DND-41 (cell line): ENCODE results near the gene C8B.

ENCODE experiments used
- ATAC-seq: fragments of 200-7000 bp; cut with Tn5 transposase; 3 replicates; pipeline ENCODE4 v1.9.1; 2021; ENCODE audit warnings: low read depth; ENCODE audit not compliant: insufficient read depth
- DNase-seq: peaks from one replicate; pipeline ENCODE4 v3.0.0-alpha.2; 2020
- H2AFZ ChIP-seq: 2 replicates; pipeline ENCODE4 v1.6.0; 2012; ENCODE audit warnings: low read depth, low read length
- H3K27ac ChIP-seq: 2 replicates; pipeline ENCODE4 v1.5.1; 2012; ENCODE audit warnings: low read length, inconsistent platforms
- H3K27me3 ChIP-seq: fragments of 200-600 bp; sonication (generic); 2 replicates; pipeline ENCODE4 v1.6.0; 2012; ENCODE audit warnings: low read length, mild to moderate bottlenecking, inconsistent platforms; ENCODE audit not compliant: insufficient read depth, poor library complexity
- H3K36me3 ChIP-seq: 2 replicates; pipeline ENCODE4 v1.5.1; 2012; ENCODE audit warnings: low read length, inconsistent platforms; ENCODE audit not compliant: insufficient read depth
- H3K4me1 ChIP-seq: 2 replicates; pipeline ENCODE4 v1.5.1; 2012; ENCODE audit warnings: mild to moderate bottlenecking, low read length; ENCODE audit not compliant: insufficient read depth
- H3K4me2 ChIP-seq: 2 replicates; pipeline ENCODE4 v1.6.0; 2012; ENCODE audit warnings: mild to moderate bottlenecking, moderate library complexity, low read length, inconsistent platforms; ENCODE audit not compliant: insufficient read depth
- H3K4me3 ChIP-seq, 2 experiments: fragments of 200-600 bp in 1 of 2; shearing (Covaris generic) in 1 of 2; 2 replicates each; pipeline ENCODE4 v1.5.1; 2012 to 2016; ENCODE audit warnings: inconsistent platforms in 2 of 2, low read length in 2 of 2, mild to moderate bottlenecking in 2 of 2, low read depth in 1 of 2, moderate library complexity in 1 of 2
- H3K79me2 ChIP-seq: 2 replicates; pipeline ENCODE4 v1.6.0; 2012; ENCODE audit warnings: low read length, inconsistent platforms; ENCODE audit not compliant: insufficient read depth
- H3K9ac ChIP-seq: 2 replicates; pipeline ENCODE4 v1.6.0; 2012; ENCODE audit warnings: low read depth, mild to moderate bottlenecking, inconsistent platforms, low read length, moderate library complexity
- H3K9me3 ChIP-seq: 2 replicates; pipeline ENCODE4 v1.5.1; 2012; ENCODE audit warnings: low read length, moderate library complexity, mild to moderate bottlenecking, inconsistent platforms; ENCODE audit not compliant: insufficient read depth, severe bottlenecking
- H4K20me1 ChIP-seq: 2 replicates; pipeline ENCODE4 v1.6.0; 2012; ENCODE audit warnings: low read length; ENCODE audit not compliant: insufficient read depth
- CTCF ChIP-seq: IDR thresholded peaks from 2 replicates; pipeline ENCODE4 v1.5.1; 2012; ENCODE audit warnings: borderline replicate concordance, low read length, moderate library complexity, mild to moderate bottlenecking; ENCODE audit not compliant: poor library complexity, severe bottlenecking; ENCODE audit errors: extremely low read depth
- EZH2 ChIP-seq: IDR thresholded peaks from 3 replicates; pipeline ENCODE4 v1.6.1; 2012; ENCODE audit warnings: borderline replicate concordance, low read depth, mild to moderate bottlenecking, moderate library complexity, low read length, inconsistent platforms; ENCODE audit not compliant: severe bottlenecking

Gene C8B

DNA sequence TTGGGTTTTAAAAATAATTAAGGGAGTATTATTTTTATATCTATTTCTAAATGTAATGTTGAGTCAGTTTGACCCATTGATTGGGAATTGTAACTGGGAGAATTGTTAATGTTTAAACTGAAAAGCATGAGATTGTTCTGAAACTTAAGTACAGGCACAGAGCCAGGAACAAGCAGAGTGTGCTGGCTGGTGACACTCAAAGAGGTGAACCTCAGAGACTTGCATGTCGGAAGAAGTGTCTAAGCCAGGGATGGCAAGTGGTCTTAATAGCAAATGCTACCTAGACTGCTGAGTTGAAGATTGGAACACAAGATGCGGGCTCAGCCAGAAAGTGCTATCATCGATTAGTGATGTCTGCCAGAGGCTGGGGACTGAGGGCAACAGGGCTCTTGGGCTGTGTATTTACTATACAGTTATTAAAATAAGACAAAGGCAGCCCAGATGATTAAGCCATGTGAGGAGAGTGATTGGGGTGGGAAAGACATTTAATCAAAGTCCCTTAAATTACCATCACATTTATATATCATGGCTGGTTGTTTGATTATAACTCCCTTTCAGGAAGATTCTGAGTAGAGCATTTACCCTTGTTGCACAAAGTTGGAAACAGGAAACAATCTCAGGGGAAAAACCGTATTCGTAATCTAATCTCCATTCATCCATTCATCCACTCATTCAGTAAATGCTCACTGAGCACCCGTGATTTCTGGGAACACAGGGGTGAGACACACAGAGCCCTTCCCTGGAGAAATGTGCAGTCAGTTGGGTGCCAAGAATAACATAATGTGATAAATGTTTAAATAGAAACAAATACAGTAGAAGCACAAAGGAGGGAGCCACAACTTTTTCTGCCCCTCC lies 68.4 kb downstream of the C8B start:
- Histone ChIP-seq H3K27me3 (no peaks in the 10 kb centered on the region), H3K4me2 (no peak overlapping the region), H3K9me3 (no peaks in the 10 kb centered on the region), H3K79me2 (no peaks in the 10 kb centered on the region), H2AFZ (no peak overlapping the region), H3K36me3 (no peaks in the 10 kb centered on the region), H3K27ac (no peak overlapping the region), H4K20me1 (no peaks in the 10 kb centered on the region), H3K4me3 (no peak overlapping the region), H3K9ac (no peak overlapping the region), H3K4me1 (no peaks in the 10 kb centered on the region)
- TF ChIP-seq CTCF (no peak), EZH2 (no peak)
- no peak for ATAC-seq
- no peak for DNase-seq

DNA sequence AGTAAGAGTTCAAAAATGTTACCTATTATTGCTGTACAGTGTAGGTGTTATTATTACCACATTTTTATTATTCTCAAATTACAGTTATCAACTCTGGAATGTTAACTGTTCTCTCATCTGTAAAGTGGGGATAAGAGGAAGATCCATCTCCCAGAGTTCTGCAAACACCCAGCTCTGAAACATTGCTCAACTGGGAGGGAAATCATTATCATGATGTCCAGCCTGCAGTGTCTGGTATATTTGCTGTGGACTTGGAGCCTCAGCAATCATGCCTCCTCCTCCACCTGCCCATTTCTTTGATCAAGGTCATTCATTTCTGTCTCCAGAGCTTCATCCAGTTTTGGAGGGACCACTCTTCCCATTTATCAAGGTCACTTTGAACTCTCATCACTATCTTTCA lies 71.8 kb downstream of the C8B start:
- ATAC-seq (no peak), DNase-seq (no peak)
- H3K4me2 ChIP-seq: no peak overlapping the region
- H3K79me2 ChIP-seq: no peaks in the 10 kb centered on the region
- H3K4me3 ChIP-seq: no peak overlapping the region
- H3K27me3 ChIP-seq: no peaks in the 10 kb centered on the region
- no peaks in the 10 kb centered on the region for H3K36me3 ChIP-seq
- no peak overlapping the region for H3K27ac ChIP-seq
- no peaks in the 10 kb centered on the region for H3K4me1 ChIP-seq
- TF ChIP-seq EZH2: no peak
- TF ChIP-seq CTCF: no peak
- no peak overlapping the region for H3K9ac ChIP-seq
- H3K9me3 ChIP-seq: no peaks in the 10 kb centered on the region
- no peaks in the 10 kb centered on the region for H4K20me1 ChIP-seq
- no peak overlapping the region for H2AFZ ChIP-seq

- Histone ChIP-seq H3K4me3 (no peak overlapping the region), H3K9me3 (no peaks in the 10 kb centered on the region), H3K79me2 (no peaks in the 10 kb centered on the region), H3K4me2 (no peak overlapping the region), H2AFZ (no peak overlapping the region), H3K9ac (no peak overlapping the region), H3K4me1 (no peaks in the 10 kb centered on the region), H3K27ac (no peak overlapping the region), H3K27me3 (no peaks in the 10 kb centered on the region), H4K20me1 (no peaks in the 10 kb centered on the region), H3K36me3 (no peaks in the 10 kb centered on the region)
- no peak for TF ChIP-seq EZH2
- TF ChIP-seq CTCF: no peak
- ATAC-seq: no peak
- no peak for DNase-seq
These were observed 75.6 kb downstream of the C8B start for GRCh38 chr1:56890229-56890628.
